Neural cell (in vitro differentiated cells): ENCODE measurements around the gene SPAAR.

ENCODE experiments used
- RAD21 ChIP-seq: fragments of 450-650 bp; conservative IDR thresholded peaks from 2 replicates; pipeline ENCODE4 v1.6.1; 2014; ENCODE audit warnings: antibody characterized with exemption, mild to moderate bottlenecking, moderate library complexity
- SMC3 ChIP-seq: fragments of 450-650 bp; conservative IDR thresholded peaks from 2 replicates; pipeline ENCODE4 v1.6.1; 2014; ENCODE audit warnings: antibody characterized with exemption, mild to moderate bottlenecking, moderate library complexity; ENCODE audit not compliant: poor library complexity
- TAF1 ChIP-seq: IDR thresholded peaks from 2 replicates; pipeline ENCODE4 v1.6.1; 2012; ENCODE audit warnings: low read depth
- TF ChIP-seq, protein P1 (sequence below): fragments of 450-650 bp; IDR thresholded peaks from 2 replicates; pipeline ENCODE4 v1.5.1; 2014; ENCODE audit warnings: antibody characterized with exemption, mild to moderate bottlenecking, moderate library complexity; ENCODE audit not compliant: poor library complexity, severe bottlenecking
- TF ChIP-seq, protein P2 (sequence below): IDR thresholded peaks from 2 replicates; pipeline ENCODE4 v1.6.1; 2012; ENCODE audit warnings: borderline replicate concordance

DNA sequence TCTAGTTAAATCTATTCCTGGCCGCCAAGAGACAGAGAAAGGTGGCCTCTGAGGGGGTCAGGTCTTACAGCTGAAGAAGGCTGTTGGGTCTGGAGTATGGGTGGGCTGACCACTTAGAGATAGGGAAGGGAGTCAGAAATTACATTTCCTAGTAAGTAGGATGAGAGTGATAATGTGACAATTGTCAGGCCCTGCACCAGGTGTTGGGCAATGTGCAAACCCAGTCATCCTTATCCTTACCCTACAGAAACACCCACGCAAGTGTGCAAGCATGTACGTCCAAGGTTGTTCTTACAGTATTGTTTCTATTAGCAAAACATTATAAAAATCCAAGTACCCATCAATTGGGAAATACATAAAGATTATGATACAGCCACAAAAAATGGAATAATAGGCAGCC is 9.5 kb downstream of the SPAAR start:
- TF ChIP-seq, protein P1, sequence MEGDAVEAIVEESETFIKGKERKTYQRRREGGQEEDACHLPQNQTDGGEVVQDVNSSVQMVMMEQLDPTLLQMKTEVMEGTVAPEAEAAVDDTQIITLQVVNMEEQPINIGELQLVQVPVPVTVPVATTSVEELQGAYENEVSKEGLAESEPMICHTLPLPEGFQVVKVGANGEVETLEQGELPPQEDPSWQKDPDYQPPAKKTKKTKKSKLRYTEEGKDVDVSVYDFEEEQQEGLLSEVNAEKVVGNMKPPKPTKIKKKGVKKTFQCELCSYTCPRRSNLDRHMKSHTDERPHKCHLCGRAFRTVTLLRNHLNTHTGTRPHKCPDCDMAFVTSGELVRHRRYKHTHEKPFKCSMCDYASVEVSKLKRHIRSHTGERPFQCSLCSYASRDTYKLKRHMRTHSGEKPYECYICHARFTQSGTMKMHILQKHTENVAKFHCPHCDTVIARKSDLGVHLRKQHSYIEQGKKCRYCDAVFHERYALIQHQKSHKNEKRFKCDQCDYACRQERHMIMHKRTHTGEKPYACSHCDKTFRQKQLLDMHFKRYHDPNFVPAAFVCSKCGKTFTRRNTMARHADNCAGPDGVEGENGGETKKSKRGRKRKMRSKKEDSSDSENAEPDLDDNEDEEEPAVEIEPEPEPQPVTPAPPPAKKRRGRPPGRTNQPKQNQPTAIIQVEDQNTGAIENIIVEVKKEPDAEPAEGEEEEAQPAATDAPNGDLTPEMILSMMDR = no peak
- TF ChIP-seq, protein P2, sequence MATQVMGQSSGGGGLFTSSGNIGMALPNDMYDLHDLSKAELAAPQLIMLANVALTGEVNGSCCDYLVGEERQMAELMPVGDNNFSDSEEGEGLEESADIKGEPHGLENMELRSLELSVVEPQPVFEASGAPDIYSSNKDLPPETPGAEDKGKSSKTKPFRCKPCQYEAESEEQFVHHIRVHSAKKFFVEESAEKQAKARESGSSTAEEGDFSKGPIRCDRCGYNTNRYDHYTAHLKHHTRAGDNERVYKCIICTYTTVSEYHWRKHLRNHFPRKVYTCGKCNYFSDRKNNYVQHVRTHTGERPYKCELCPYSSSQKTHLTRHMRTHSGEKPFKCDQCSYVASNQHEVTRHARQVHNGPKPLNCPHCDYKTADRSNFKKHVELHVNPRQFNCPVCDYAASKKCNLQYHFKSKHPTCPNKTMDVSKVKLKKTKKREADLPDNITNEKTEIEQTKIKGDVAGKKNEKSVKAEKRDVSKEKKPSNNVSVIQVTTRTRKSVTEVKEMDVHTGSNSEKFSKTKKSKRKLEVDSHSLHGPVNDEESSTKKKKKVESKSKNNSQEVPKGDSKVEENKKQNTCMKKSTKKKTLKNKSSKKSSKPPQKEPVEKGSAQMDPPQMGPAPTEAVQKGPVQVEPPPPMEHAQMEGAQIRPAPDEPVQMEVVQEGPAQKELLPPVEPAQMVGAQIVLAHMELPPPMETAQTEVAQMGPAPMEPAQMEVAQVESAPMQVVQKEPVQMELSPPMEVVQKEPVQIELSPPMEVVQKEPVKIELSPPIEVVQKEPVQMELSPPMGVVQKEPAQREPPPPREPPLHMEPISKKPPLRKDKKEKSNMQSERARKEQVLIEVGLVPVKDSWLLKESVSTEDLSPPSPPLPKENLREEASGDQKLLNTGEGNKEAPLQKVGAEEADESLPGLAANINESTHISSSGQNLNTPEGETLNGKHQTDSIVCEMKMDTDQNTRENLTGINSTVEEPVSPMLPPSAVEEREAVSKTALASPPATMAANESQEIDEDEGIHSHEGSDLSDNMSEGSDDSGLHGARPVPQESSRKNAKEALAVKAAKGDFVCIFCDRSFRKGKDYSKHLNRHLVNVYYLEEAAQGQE = no peak
- TF ChIP-seq SMC3 = no peak
- no peak for TF ChIP-seq TAF1
- TF ChIP-seq RAD21 = no peak
